Brain pericyte (primary cell): ENCODE results near the gene BLVRA.
"Not testable (repeated sequence)": the region's sequence is repeated elsewhere in the genome, so short reads cannot be mapped to it uniquely, and the experiment has no call there.

Experiments used
- DNase-seq: peaks from one replicate; pipeline ENCODE4 v3.0.0-alpha.2; 2012; ENCODE audit warnings: low read depth, low spot score

BLVRA gene

DNA sequence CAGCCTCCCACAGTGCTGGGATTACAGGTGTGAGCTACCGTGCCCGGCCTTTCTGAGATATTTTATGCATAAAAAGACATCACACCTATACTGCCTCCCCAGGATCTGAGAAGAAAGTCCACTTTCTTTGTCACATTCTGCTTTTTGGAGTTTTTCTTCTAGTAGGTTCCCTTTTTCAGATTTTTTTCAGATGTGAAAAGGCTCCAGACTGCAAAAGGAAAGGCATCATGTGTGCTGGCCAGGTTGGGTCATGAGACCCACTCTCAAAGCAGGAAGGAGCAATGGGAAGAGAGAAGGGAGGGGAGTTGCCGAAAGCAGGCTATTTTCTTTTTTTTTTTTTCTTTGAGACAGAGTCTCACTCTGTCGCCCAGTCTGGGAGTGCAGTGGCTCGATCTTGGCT, 10.8 kb downstream of the BLVRA start:
- DNase-seq, result no peak

DNA sequence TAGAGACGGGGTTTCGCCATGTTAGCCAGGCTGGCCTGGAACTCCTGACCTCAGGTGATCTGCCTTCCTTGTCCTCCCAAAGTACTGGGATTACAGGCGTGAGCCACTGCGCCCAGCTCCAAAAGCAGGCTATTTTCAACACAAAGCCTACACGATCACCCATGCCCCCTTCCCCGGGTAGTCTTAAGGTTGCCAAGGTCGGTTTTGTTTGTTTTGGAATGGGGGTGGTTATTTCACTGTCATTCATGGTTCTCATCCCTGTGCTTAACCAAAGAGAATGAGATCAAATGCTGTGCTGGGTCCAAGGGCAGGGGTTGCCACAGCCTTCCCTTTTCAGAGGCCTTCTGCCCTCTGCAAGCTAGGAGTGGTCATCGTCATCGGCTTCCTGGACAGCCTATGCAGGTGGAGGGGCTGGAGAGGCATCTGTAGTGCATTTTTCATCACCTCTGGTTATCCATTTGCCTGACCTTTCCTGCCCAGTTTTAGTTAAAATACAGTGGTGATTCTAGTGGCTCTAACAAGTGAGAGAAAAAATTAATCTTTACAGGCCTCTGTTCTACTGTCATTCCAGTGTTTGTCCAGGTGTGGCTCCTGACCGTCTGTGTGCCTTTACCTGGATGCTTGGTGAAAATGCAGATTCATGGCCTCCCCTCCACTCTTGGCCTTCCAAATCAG, 11.4 kb downstream of the BLVRA start:
- no peak for DNase-seq

DNA sequence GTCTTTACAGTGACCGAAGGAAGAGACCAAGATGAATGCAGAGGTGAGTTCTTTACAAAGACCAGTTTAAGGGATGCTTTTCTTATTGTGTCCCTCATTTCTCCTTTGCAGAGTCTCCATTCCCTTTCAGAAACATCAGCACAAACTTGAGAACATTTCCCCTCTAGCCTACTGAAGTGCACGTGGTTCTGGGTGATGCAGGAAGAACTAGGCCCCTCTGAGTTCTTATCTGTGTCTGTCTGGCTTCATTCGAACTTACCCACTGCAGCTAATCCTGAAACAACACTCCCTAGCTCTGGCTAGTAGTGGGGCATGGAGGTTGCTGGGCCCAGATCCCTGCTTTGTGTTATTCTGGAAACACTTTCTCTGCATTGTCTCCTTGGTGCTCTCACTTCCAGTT, 12.6 kb downstream of the BLVRA start:
- DNase-seq, result no peak

DNA sequence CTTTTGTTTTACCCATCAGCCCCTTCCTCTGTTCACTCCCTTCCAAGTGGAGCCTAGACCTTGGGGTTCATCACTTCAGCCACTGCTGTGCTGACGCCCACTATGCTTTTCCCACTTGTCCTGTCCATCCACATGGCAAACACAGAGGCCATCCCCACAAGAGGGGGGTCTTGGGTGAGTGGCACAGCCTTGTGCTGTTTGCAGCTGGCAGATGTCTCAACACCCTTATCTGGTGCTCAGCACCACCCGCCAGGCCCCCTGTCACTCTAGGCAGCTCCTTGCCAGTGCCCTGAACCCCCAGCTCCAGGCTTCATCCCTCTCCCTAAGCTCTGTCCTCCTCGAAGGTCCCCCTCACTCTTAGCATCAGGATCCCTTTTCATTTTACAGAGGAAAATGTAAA, 13.1 kb downstream of the BLVRA start:
- no peak for DNase-seq

DNA sequence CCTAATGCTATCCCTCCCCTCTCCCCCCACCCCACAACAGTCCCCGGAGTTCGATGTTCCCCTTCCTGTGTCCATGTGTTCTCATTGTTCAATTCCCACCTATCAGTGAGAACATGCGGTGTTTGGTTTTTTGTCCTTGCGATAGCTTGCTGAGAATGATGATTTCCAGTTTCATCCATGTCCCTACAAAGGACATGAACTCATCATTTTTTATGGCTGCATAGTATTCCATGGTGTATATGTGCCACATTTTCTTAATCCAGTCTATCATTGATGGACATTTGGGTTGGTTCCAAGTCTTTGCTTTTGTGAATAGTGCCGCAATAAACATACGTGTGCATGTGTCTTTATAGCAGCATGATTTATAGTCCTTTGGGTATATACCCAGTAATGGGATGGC, 14.8 kb downstream of the BLVRA start:
- not testable (repeated sequence) for DNase-seq

DNA sequence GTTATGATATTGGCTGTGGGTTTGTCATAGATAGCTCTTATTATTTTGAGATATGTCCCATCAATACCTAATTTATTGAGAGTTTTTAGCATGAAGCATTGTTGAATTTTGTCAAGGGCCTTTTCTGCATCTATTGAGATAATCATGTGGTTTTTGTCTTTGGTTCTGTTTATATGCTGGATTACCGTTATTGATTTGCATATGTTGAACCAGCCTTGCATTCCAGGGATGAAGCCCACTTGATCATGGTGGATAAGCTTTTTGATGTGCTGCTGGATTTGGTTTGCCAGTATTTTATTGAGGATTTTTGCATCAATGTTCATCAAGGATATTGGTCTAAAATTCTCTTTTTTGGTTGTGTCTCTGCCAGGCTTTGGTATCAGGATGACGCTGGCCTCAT, 16.8 kb downstream of the BLVRA start:
- DNase-seq, result not testable (repeated sequence)

DNA sequence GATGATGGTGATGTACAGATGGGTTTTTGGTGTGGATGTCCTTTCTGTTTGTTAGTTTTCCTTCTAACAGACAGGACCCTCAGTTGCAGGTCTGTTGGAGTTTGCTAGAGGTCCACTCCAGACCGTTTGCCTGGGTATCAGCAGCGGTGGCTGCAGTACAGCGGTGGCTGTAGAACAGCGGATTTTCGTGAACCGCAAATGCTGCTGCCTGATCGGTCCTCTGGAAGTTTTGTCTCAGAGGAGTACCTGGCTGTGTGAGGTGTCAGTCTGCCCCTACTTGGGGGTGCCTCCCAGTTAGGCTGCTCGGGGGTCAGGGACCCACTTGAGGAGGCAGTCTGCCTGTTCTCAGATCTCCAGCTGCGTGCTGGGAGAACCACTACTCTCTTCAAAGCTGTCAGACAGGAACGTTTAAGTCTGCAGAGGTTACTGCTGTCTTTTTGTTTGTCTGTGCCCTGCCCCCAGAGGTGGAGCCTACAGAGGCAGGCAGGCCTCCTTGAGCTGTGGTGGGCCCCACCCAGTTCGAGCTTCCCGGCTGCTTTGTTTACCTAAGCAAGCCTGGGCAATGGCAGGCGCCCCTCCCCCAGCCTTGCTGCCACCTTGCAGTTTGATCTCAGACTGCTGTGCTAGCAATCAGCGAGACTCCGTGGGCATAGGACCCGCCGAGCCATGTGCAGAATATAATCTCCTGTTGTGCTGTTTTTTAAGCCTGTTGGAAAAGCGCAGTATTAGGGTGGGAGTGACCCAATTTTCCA, 20.0 kb downstream of the BLVRA start:
- DNase-seq, result not testable (repeated sequence)

DNA sequence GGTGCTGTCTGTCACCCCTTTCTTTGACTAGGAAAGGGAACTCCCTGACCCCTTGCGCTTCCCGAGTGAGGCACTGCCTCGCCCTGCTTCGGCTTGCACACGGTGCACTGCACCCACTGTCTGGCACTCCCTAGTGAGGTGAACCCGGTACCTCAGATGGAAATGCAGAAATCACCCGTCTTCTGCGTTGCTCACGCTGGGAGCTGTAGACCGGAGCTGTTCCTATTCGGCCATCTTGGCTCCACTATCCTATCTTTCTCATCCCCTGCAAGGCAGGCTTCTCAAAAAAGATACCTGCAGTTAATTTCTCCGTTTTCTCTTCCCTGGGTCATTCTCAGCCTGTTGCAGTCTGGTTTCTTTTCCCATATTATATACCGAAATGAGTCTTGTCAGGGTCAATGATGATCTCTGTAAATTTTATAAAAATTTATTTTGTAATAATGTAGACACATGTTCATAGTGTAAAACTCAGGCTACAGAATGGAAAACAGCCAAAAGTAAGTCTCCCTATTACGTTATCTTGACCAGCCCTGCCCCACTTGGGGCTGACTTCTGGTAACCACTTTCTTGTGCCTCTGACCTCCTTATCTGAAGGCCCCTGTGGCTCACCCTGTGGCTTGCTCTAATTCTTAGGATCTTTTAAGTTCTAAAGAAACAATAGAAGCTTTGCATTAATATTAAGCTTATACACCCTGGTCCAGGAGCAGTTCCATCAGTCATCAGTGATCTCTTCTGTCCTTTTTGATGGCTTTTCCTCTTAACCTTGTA, 20.7 kb downstream of the BLVRA start:
- no peak for DNase-seq

DNA sequence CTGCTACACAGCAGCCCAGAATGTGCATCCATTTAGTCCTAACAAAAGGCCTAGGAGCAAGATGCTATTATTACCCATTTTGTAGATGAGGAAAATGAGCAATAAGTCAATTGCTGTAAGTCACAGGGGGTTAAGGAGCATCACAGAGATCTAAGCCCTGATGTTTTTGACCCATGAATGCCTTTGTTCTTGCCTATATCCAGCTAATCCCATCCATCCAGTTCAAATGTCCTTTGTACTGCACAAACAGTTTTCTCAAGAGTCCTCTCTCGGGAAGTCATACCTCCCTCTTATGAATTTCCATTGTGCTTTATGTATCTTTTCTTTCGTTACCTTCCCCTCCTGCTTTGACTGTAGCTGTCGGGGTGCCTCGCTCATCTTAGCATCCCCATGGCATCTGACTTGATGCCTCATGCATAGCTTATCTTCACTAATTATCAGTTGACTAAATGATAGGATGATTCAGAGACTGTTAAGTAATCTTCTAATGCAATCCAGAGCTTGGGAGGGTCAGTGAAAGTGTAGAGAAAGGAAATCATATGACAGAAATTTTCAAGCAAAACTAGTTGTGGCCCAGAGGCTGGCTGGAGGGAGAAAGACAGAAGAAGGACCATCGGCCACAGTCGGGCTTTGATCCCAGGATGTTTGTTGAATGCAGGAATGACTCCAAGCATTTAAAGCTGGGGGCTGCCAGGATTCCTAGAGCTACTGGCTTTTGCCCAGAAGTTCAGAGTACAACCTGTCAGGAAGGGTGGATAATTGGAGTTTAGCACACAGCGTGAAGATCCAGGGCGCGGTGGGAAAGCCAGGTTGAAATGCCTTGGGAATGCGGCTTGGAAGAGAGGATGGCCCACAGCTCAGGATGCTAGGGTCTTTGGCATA, 23.5 kb downstream of the BLVRA start:
- no peak for DNase-seq

DNA sequence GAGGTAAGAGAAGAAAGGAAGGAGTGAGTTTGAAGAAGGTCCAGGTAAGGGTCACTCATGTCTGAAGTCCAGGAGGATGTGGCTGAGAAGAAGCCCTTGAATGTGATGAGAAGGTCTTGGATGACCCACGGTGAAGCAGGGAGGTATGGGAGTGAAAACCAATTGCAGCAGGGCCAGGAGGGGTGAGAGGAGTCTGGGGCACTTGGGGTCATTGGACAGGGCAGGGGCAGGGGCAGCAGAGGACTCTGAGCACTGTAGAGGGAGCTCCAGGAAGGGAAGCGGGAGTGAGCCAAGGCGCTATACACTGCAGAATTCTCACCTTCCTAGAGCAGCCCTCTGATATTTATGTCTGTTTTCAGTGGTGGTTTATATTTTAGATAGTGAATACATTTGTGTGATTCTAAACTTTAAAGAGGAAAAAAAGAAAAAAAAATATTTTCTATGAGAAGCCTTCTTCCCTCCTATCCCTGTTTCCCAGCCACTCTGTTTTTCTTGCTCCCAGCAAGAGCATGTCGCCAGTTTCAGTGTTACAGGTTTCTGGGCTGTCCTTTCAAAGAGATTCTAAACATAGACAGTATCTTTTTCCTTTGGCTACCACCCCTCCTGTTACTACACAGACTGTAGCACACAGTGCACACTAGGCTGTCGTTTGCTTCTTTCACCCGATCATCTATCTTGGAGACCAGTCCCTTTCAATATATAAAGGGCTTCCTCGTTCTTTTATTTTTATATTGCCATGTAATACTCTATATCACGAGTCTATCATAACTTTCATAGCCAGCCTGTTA, 24.5 kb downstream of the BLVRA start:
- no peak for DNase-seq

DNA sequence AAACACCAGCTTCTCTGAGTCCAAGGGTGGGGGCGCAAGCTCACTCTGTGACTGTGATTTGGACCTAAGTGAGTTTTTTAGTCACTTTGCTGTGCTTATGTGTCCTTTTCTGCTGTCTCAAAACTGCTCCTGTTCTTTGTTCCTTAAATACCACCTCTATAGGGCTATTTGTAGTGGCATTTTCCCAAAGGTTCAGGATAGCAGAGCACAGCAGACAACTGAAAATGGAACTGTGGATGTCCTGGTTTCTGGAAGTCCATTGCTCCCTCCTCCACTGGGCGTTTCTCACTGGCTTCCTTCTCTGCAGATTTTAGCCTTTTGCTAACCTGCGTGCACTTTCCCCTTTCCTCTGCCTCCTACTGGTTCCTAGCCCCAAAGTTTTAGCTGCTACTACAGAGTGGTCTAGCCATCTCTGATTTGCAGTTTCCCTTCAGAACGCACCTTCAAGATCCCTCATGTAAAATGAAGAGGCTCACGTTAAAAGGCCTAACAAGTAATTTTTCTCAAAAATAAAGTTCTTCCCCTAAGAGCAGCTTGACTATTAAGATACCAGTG, 25.6 kb downstream of the BLVRA start:
- DNase-seq, result no peak

DNA sequence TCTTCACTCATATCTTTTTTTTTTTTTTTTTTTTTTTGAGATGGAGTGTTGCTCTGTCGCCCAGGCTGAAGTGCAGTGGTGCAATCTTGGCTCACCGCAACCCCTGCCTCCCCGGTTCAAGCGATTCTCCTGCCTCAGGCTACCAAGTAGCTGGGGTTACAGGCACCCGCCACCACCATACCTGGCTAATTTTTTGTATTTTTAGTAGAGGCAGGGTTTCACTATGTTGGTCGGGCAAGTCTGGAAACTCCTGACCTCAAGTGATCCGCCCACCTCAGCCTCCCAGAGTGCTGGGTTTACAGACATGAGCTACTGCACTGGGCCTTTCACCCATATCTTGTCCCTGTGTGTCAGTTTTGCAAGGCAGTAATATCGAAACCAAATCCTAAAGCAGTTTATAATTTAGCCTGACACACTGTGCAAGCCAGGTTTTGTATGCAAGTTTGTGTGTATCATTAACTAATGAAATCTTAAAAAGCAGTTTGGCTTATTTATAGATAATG, 26.2 kb downstream of the BLVRA start:
- DNase-seq, result not testable (repeated sequence)

DNA sequence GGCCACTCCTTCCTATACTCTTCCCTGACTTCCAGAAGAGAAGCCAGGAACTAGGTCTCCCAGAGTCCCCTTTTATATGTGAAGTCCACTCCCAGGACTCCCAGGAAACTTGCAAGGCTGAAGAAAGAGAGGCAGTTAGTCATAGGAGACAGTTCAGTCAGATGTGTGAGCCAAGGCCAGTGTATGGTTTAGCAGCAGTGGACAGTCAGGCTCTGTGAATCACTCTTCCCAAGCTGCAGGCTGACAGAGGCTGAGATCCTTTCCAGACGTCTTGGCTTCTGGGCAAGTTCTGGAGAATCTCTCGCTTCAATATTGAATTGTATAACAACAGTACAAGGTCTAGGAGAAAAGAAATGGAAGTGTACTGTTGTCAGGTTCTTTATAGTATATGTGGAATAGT, 26.9 kb downstream of the BLVRA start:
- DNase-seq, result no peak

DNA sequence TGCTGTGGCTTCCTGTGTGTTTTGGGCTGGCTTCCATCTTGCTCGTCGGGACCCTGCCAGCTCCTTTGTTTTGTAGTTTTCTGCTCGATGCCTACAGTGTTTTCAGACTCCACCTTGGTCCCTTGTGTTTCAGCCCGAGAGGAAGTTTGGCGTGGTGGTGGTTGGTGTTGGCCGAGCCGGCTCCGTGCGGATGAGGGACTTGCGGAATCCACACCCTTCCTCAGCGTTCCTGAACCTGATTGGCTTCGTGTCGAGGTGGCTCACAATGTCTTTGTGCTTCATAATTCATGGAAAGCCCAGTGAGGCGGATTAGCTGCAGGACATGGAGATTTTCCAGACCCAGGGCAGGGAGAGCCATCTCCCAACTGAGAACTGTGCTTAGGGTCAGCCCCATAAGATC, 29.3 kb downstream of the BLVRA start:
- no peak for DNase-seq

DNA sequence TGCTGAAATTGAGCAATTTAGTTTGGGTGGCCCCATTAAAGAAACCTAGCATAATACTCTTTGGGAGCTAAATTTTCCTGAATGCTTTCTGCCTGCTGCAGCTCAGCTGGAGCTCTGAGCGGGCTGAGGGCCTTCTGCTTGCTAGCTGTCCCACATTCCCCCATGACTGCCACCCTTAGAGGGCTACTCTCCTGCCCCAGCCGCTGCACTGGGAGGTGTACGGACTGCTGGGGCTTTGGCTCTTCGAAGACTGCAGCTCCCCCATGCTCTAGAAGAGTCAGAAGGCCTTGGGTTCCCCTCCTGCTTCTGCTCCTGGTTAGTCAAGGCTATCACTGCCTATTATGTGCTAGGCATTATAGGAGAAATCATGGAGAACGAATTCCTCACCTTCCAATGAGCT, 31.5 kb downstream of the BLVRA start:
- no peak for DNase-seq

DNA sequence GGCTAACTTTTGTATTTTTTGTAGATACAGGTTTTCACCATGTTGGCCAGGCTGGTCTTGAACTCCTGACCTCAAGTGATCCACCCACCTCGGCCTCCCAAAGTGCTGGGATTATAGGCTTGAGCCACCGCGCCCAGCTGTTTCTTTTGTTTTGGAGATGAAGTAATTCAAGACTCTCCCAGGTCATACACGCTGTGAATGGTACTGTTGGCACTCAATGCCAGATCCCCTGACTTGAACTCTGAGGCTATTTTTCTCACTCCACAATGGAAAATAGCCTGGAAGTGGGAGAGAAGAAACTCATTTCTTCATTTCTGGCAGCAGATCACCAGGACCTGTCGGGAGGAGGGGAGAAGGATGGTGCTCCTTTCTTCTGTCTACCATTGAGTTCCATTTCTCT, 32.4 kb downstream of the BLVRA start:
- DNase-seq, result no peak

DNA sequence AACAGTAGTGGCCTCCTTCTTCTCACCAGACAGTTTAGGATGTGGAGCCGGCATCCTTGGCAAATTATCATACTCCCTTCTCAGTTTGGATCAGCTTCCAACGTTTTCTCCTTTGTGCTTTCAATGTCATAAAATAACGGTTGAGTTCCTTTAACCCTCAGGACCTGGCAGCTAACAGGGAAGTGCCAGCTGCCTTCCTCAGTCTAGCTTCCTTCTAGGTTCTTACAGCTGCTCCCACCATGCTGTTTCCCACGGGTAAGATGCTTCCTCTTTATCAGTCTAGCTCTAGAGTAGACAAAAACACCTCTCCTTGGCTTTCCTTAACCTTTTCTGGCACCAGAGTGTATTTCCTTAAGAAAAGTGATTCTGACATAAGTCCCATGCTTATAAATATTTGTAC, 33.2 kb downstream of the BLVRA start:
- DNase-seq, result no peak

DNA sequence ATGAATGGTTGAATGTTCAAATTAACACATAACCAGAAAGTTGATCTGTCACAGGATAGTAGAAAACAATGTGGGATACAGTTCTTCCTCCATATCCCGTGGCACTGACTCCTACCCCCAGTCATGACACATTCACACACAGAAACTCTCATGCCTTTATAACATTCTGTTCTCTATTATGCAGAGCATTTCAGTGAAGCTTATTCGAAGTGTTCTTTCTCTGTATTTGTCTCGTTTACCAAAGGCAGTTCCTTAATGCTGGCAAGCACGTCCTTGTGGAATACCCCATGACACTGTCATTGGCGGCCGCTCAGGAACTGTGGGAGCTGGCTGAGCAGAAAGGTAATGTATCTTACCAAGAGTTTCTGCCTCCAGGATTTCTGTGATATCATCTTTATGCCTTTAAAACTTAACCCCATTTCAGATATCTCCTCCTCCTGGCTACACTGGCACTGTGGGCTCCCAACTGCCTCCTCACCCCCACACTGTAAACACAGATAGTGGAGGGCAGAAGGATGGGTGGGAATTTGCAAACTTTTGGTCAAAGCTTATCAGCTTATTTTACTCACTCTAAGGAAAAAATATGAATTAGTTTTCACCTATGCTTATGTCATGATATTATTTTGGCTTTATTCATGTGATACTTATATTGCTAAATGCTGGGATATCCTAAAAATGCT, 34.1 kb downstream of the BLVRA start:
- DNase-seq, result no peak

DNA sequence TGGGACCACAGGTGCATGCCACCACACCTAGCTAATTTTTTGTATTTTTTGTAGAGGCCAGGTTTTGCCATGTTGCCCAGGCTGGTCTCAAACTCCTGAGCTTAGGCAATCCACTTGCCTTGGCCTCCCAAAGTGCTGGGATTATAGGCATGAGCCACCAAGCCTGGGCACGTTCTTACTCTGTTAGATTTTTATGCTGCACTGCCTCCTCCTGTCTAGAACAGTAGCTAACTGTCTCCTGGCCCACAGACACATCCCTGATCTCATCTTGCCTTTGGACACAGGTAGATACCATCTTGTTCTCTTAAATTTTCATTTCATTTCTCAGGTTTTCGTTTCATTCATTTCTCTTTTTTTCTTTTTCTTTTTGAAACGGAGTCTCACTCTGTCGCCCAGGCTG, 41.1 kb downstream of the BLVRA start:
- no peak for DNase-seq

DNA sequence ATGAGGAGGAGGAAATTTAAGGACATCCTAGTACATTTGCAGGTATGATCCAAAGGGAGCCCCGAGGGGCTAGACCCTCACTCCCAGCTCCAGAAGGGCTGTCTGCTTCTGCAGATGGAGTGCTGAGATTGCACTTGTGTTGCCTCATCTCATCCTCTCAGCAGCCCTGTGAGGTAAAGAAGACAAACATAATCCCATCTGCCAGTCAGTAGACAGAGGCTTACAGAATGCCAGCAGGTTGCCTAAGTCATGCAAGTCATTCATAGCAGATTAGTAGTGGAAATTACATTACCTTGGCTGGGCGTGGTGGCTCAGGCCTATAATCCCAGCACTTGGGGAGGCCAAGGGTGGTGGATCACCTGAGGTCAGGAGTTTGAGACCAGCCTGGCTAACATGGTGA, 45.4 kb downstream of the BLVRA start:
- DNase-seq, result no peak
